Limb (tissue), 2 donors: Measurements from ENCODE around the gene ELMO1.

Experiments
- DNase-seq, 2 donors: peaks; one replicate each; pipeline ENCODE4 v3.0.0-alpha.2; 2016; ENCODE audit errors: extremely low spot score in 2 of 2

The ELMO1 gene

DNA sequence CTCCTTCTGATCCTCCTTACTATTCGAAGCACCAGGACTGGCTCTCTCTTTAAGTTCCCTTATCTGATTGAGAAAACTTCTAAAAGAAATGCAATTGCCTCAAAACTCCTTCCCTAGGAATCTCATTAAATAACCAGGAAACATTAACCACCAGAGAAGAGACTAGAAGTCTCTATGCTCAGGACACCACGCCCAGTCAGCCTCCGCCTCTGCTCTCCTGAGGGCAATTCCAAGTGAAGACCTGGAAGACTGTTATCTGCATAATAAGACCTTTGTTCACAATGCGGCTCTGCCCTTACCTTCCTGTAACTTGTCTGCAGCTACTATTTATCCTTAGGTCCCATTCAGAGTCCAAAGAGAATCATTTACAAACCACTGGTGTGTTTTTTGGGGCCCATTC is 78.8 kb downstream of the ELMO1 start:
- no peak for DNase-seq

DNA sequence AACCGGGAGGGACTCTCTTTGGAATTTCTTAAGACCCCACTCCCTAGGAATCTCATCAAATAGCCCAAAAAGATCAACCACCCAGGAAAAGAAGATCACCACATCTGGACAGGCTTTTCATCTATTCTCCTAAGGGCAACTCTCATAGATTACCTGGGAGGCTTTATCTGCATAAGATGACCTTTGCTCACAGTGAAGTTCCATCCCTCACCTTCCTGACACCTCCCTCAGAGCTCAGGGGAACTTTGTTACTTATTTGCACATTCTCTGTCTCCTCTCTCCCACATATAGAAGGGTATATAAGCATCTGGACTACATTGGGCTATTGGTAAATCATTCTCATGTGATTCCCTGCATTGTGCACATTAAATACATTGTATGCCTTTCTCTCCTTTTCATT is 80.1 kb downstream of the ELMO1 start:
- no peak for DNase-seq

DNA sequence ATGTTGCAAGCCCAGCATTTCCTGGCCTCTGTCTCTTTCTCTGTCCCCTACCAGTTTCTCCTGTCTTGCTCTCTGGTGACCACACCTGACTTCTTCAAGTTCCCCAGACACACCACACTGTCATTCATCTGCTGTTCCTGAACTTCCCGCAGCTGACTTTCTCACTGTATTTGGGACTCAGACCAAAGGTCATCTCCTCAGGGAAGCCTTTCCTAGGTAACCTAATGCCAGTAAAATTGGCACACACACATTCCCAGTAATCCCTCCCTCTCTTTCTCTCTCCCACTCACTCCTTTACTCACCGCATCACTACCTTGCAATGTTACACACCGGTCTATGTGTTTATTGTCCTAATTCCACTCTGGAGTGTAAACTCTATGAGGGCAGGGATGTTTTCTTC is 81.7 kb downstream of the ELMO1 start:
- DNase-seq = no peak

- no peak for DNase-seq
These were observed 82.2 kb downstream of the ELMO1 start for GRCh38 chr7:37366445-37366844.

DNA sequence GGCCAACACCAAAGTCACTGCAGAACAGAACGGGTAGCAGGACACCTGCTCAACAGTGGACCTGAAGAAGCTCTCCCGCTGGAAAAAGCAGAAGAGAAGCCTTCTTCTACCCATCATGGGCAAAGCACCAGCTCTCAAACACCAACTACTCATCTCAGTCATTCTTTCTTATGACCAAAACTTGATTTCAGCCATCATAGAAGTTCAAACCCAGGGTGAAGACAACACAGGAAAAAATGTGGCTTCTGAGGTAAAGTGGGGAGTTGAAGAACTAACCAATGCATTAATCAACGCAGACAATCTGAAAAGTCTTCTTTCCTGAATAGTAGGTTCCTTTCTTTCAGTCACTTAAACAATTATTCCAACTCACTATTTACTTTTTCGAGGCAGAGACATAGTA is 83.3 kb downstream of the ELMO1 start:
- DNase-seq = no peak

GRCh38 chr7:37364856-37365255 is 83.8 kb downstream of the ELMO1 start:
- no peak for DNase-seq

DNA sequence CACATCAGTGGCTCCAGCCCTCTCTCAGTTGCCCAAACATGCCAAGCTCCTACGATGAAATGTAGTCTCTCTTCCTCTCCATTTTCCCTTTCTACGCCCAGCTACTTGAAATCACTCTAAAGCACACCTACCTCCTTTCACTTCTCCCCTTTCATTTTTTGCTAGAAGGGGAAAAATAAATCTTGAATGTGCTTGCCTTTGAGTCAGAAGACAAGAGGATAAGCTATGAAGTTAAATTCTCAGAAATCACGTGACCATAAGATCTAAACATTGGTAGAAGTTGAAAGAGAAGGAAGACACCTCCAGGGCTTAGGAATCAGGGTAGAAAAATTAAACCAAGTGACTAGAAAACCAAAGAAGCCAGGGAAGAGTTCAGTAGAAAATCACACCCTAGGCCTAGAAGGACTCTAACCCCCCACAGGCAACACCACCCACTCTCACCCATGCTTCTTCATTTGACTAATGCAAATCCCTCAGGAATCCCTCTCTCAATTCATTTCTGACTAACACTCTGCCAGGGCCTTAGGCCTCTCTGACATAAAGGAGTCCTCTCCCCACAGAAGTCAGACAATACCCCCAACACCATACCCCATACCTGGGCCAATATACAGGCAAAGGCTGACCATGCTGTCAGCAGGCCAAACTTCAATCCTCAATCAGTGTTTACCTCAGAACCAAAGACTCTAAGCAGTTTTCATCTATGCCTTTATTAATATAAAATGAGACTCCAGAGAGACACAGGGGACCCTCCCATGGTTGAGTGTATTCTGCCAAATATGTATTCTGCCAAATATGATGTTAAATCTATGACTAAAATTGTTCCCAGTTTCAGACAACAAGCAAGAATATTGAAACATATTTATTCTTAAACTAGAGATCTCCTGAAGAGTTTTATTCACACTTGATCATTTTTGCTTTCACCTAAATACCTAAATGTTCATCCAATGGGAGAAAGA is 84.8 kb downstream of the ELMO1 start:
- no peak for DNase-seq

GRCh38 chr7:37362802-37363201 is 85.9 kb downstream of the ELMO1 start:
- no peak for DNase-seq

- DNase-seq = no peak
These were observed 88.2 kb downstream of the ELMO1 start for GRCh38 chr7:37360484-37360883.

- no peak for DNase-seq
These were observed 88.8 kb downstream of the ELMO1 start for GRCh38 chr7:37359662-37360444.

GRCh38 chr7:37359180-37359579 is 89.5 kb downstream of the ELMO1 start:
- no peak for DNase-seq

GRCh38 chr7:37357637-37357996 is 91.0 kb downstream of the ELMO1 start:
- no peak for DNase-seq

GRCh38 chr7:37356911-37357636 is 91.6 kb downstream of the ELMO1 start:
- DNase-seq = no peak

GRCh38 chr7:37354656-37355131 is 94.0 kb downstream of the ELMO1 start:
- DNase-seq = peak; percentile 64 to 65

DNA sequence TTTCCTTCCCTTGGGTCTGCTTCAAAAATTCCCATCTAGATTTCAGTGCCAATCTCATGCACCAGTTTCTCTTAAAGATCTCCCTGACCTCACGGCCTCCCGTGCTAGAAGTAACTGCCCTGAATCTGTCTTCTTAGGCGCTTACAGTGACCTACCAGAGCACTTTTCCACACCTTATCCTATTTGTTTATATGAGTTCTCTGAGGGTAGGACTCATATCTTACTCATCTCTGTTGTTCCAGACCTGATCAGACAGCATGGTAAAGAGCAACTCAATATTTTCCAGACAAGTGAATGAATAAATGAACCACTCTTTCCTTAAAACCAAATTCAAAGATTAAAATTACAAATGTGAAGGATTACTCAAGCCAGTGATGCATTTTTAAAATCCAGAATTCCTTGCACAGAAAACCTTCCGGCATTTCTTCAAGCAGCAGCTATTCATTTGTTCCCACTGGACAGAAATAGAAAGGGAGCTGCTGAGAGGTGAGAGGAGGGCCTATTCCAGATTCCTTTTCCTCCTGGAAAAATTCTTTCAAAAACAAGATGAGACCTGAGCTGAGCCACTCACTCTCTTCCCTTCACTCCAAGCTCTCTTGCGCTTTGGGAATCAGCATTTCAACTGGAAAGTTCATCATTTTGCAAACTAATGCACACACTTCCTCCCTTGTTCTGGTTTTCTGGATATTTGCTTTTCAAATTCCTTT is 94.6 kb downstream of the ELMO1 start:
- DNase-seq = peak in 1 of 2 donors; percentile 48

DNA sequence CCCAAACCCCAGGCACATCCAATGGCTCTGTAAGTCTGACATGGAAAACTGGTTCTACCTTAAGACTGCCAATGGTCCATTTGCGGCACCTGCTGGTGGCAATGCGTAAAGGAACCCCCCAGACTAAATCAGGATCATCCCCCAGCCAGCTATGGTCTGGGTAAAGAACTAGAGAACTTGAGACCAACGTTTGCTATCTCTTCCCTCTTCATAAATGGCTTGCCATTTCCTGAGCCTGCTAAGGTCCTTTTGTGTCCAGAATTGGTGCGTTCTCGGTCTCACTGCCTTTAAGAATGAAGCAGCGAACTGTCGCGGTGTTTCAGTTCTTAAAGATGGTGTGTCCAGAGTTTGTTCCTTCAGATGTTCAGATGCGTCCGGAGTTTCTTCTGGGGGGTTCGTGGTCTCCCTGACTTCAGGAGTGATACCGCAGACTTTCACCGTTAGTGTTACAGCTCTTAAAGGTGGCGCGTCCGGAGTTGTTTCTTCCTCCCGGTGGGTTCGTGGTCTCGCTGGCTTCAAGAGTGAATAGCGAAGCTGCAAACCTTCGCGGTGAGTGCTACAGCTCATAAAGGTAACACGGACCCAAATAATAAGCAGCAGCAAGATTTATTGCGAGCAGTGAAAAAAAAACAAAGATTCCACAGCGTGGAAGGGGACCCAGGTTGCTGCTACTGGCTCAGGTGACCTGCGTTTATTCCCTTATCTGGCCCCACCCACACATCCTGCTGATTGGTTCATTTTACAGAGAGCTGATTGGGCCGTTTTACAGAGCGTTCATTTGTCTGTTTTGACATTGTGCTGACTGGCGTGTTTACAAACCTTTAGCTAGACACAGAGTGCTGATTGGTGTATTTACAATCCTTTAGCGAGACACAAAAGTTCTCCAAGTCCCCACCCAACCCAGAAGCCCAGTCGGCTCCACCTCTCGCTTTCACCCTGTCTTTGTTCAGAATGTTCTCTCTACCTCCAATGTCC is 95.4 kb downstream of the ELMO1 start:
- peak in 1 of 2 donors; percentile 22 for DNase-seq

GRCh38 chr7:37352251-37352880 is 96.3 kb downstream of the ELMO1 start:
- DNase-seq = peak; percentile 9 to 29

- DNase-seq = peak in 1 of 2 donors; percentile 3
These were observed 96.9 kb downstream of the ELMO1 start for GRCh38 chr7:37351716-37352115.

DNA sequence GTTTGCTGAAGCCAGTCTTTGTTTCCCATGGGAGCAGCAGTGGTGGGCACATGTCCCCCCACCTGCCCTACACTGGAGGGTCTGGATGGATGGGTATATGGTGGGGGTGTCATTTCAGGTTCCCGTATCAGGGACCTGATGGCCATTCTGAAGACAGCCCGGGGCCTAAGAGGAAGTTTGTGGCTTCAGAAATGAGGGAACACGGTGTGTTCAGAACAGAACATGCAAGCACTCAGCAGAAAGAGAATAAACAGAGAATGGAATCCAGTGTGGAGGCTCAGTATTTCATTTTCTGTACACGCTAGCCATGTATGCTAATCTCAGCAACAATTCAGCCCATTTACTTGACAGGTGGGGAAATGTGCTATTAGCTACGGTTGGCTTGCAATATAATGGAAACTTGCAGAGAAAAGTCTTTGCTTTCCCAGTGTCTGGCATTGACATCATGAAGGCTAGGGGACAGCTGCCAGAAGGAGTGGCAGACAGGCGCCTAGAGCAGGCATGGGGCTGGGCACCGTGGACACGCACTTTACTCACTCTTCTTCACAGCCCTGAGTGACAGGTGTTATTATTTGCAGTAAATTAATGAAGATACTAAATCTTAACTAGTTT is 98.6 kb downstream of the ELMO1 start:
- DNase-seq = no peak
